ENCODE results near the gene PIGS.

- TF ChIP-seq POLR2AphosphoS5 (IDR thresholded peaks at IDR 0.05; ENCODE audit: control insufficient read depth, insufficient read depth, low read depth, low read length) (no peak), CREB1 (IDR thresholded peaks at IDR 0.05) (no peak), CREB1 (CRISPR knock-in tag; IDR thresholded peaks at IDR 0.05) (no peak), CTCF (IDR thresholded peaks at IDR 0.05 in 2 of 3, conservative IDR thresholded peaks at IDR 0.05 in 1 of 3; ENCODE audit: insufficient read depth in 2 of 3, low read depth in 1 of 3, low read length in 3 of 3) (no peak), NCOA4 (IDR thresholded peaks at IDR 0.05; ENCODE audit: partially characterized antibody) (no peak), SIX5 (IDR thresholded peaks at IDR 0.05; ENCODE audit: borderline replicate concordance in 1 of 2, insufficient read depth in 1 of 2, low read depth in 1 of 2, low read length in 2 of 2) (no peak), TBP (optimal IDR thresholded peaks at IDR 0.05; ENCODE audit: low read depth, low read length) (no peak), ZNF76 (CRISPR knock-in tag; IDR thresholded peaks at IDR 0.05; ENCODE audit: borderline replicate concordance) (no peak), FOXP4 (CRISPR knock-in tag; IDR thresholded peaks at IDR 0.05; ENCODE audit: borderline replicate concordance) (no peak), SP2 (IDR thresholded peaks at IDR 0.05; ENCODE audit: extremely low read depth, low read depth, low read length, poor library complexity, severe bottlenecking) (no peak), ETV6 (IDR thresholded peaks at IDR 0.05; ENCODE audit: borderline replicate concordance in 1 of 2, low read depth in 2 of 2, low read length in 1 of 2) (no peak), ETV6 (CRISPR knock-in tag; IDR thresholded peaks at IDR 0.05; ENCODE audit: borderline replicate concordance) (no peak), NR1H2 (CRISPR knock-in tag; IDR thresholded peaks at IDR 0.05) (no peak), MAFK (IDR thresholded peaks at IDR 0.05; ENCODE audit: low read length) (no peak), ARID4B (CRISPR knock-in tag; IDR thresholded peaks at IDR 0.05) (no peak), FOXM1 (IDR thresholded peaks at IDR 0.05; ENCODE audit: low read depth) (no peak), FOXM1 (CRISPR knock-in tag; IDR thresholded peaks at IDR 0.05; ENCODE audit: low read depth) (no peak)
Observed at GRCh38 chr17:28579526-28579925, 8.2 kb upstream of the PIGS start.
